GM23338 (cell line): ENCODE measurements around the gene TCEAL9. TPM values are rescaled to one million over a fixed set of nuclear protein-coding genes. Genes with fewer than 3 reads are reported as not detected.

ENCODE experiments used
- ATAC-seq: fragments of 200-7000 bp; cut with Tn5 transposase; 3 replicates; pipeline ENCODE4 v1.9.1; 2020
- DNase-seq: peaks from one replicate; pipeline ENCODE4 v3.0.0-alpha.2; 2015; ENCODE audit warnings: low spot score
- H2AFZ ChIP-seq: fragments of 200-600 bp; sonication (generic); 2 replicates; pipeline ENCODE4 v1.8.0; 2016; ENCODE audit warnings: antibody characterized with exemption, mild to moderate bottlenecking, moderate library complexity
- H3F3A ChIP-seq: fragments of 200-600 bp; sonication (generic); replicated peaks from 2 replicates; pipeline ENCODE4 v1.8.0; 2017; ENCODE audit warnings: antibody characterized with exemption, mixed run types, low read depth
- H3K27ac ChIP-seq: fragments of 200-600 bp; sonication (generic); 2 replicates; pipeline ENCODE4 v1.6.1; 2016; ENCODE audit warnings: low read depth
- H3K27me3 ChIP-seq: fragments of 200-600 bp; sonication (generic); 2 replicates; pipeline ENCODE4 v1.8.0; 2016; ENCODE audit warnings: mild to moderate bottlenecking, mixed run types, moderate library complexity; ENCODE audit not compliant: insufficient read depth
- H3K36me3 ChIP-seq: fragments of 200-600 bp; sonication (generic); 2 replicates; pipeline ENCODE4 v1.8.0; 2016; ENCODE audit warnings: mild to moderate bottlenecking; ENCODE audit not compliant: insufficient read depth
- H3K4me1 ChIP-seq: fragments of 200-600 bp; sonication (generic); 2 replicates; pipeline ENCODE4 v1.8.0; 2016; ENCODE audit warnings: mild to moderate bottlenecking, moderate library complexity; ENCODE audit not compliant: insufficient read depth
- H3K4me2 ChIP-seq: fragments of 200-600 bp; sonication (generic); 2 replicates; pipeline ENCODE4 v1.7.1; 2017; ENCODE audit warnings: mixed run types
- H3K4me3 ChIP-seq: fragments of 200-600 bp; sonication (generic); 2 replicates; pipeline ENCODE4 v1.6.1; 2016; ENCODE audit warnings: mixed run types
- H3K79me2 ChIP-seq: fragments of 200-600 bp; sonication (generic); replicated peaks from 2 replicates; pipeline ENCODE4 v1.8.0; 2017; ENCODE audit warnings: mild to moderate bottlenecking; ENCODE audit not compliant: insufficient read depth
- H3K9me2 ChIP-seq: fragments of 200-600 bp; sonication (generic); 2 replicates; pipeline ENCODE4 v1.8.0; 2017; ENCODE audit not compliant: insufficient read depth
- H4K20me1 ChIP-seq: fragments of 200-600 bp; sonication (generic); replicated peaks from 2 replicates; pipeline ENCODE4 v1.8.0; 2017; ENCODE audit warnings: mild to moderate bottlenecking; ENCODE audit not compliant: insufficient read depth
- H3K27ac Mint-ChIP-seq: 2 replicates; pipeline ENCODE4 v1.8.0; 2020; ENCODE audit warnings: inconsistent platforms, mild to moderate bottlenecking, moderate library complexity, mixed read lengths
- H3K27me3 Mint-ChIP-seq: 3 replicates; pipeline ENCODE4 v1.8.0; 2022; ENCODE audit warnings: low read depth, mild to moderate bottlenecking, moderate library complexity, mixed read lengths, inconsistent platforms; ENCODE audit not compliant: insufficient read depth, poor library complexity
- H3K36me3 Mint-ChIP-seq: 3 replicates; pipeline ENCODE4 v1.8.0; 2021; ENCODE audit warnings: low read depth, mild to moderate bottlenecking, inconsistent platforms, moderate library complexity, mixed read lengths
- H3K4me1 Mint-ChIP-seq: 3 replicates; pipeline ENCODE4 v1.8.0; 2020; ENCODE audit warnings: mild to moderate bottlenecking, inconsistent platforms, mixed read lengths
- H3K4me3 Mint-ChIP-seq: 3 replicates; pipeline ENCODE4 v1.8.0; 2021; ENCODE audit warnings: moderate library complexity, mild to moderate bottlenecking, inconsistent platforms, mixed read lengths
- H3K9me3 Mint-ChIP-seq: 3 replicates; pipeline ENCODE4 v1.8.0; 2020; ENCODE audit warnings: moderate library complexity, mild to moderate bottlenecking, inconsistent platforms, mixed read lengths
- CREB1 ChIP-seq: fragments of 250-450 bp; sonication (Bioruptor Pico); IDR thresholded peaks from 2 replicates; pipeline ENCODE4 v1.5.0; 2020; ENCODE audit warnings: low read depth, mild to moderate bottlenecking, moderate library complexity
- CTCF ChIP-seq, 2 experiments: fragments of 200-600 bp in 1 of 2; sonication (generic) in 1 of 2; conservative IDR thresholded peaks; 2 replicates each; pipeline versions ENCODE4 v1.5.1 to v1.6.1; 2016 to 2017; ENCODE audit warnings: antibody characterized with exemption in 2 of 2, low read depth in 2 of 2, mild to moderate bottlenecking in 2 of 2, moderate library complexity in 1 of 2
- EZH2 ChIP-seq: fragments of 200-600 bp; sonication (generic); IDR thresholded peaks from one replicate; pipeline ENCODE4 v1.8.0; 2017; ENCODE audit warnings: antibody characterized with exemption, mild to moderate bottlenecking, low read depth; ENCODE audit not compliant: unreplicated experiment
- EZH2phosphoT487 ChIP-seq: fragments of 200-600 bp; sonication (generic); IDR thresholded peaks from one replicate; pipeline ENCODE4 v1.8.1; 2018; ENCODE audit warnings: antibody characterized with exemption; ENCODE audit not compliant: unreplicated experiment
- JUNB ChIP-seq: IDR thresholded peaks from one replicate; pipeline ENCODE4 v1.6.1; 2016; ENCODE audit warnings: antibody characterized with exemption; ENCODE audit not compliant: unreplicated experiment
- STAT1 ChIP-seq: IDR thresholded peaks from one replicate; pipeline ENCODE4 v1.6.1; 2016; ENCODE audit warnings: antibody characterized with exemption; ENCODE audit not compliant: unreplicated experiment
- ZNF114 ChIP-seq: fragments of 250-450 bp; sonication (Bioruptor Pico); IDR thresholded peaks from 2 replicates; pipeline ENCODE4 v1.5.0; 2020; ENCODE audit warnings: mild to moderate bottlenecking, moderate library complexity
- ZNF331 ChIP-seq: fragments of 250-450 bp; sonication (Bioruptor Pico); IDR thresholded peaks from 2 replicates; pipeline ENCODE4 v1.5.0; 2020; ENCODE audit warnings: low read depth, mild to moderate bottlenecking, moderate library complexity
- polyA plus RNA-seq: library from polyadenylated mRNA; unstranded; fragments of >200 nt; fragmentation: Nextera tagmentation; extraction: Ambion mirVana; gene quantifications from 2 replicates; pipeline ENCODE4 v1.2.1, GENCODE V29; 2016
- total RNA-seq: library from RNA; depleted of rRNA; stranded (reverse); fragments of >200 nt; shearing (Covaris generic); gene quantifications from 2 replicates; pipeline ENCODE4 v1.2.3, GENCODE V29; 2014
- TF ChIP-seq, protein P1 (sequence below): fragments of 250-450 bp; sonication (Bioruptor Pico); IDR thresholded peaks from 2 replicates; pipeline ENCODE4 v1.5.0; 2020; ENCODE audit warnings: mild to moderate bottlenecking, moderate library complexity
- TF ChIP-seq, protein P2 (sequence below): IDR thresholded peaks from 2 replicates; pipeline ENCODE4 v1.6.1; 2016; ENCODE audit warnings: antibody characterized with exemption

Gene TCEAL9
- total and polyA plus RNA-seq, 2 experiments from 2014 or later = 37.1 to 184 TPM

DNA sequence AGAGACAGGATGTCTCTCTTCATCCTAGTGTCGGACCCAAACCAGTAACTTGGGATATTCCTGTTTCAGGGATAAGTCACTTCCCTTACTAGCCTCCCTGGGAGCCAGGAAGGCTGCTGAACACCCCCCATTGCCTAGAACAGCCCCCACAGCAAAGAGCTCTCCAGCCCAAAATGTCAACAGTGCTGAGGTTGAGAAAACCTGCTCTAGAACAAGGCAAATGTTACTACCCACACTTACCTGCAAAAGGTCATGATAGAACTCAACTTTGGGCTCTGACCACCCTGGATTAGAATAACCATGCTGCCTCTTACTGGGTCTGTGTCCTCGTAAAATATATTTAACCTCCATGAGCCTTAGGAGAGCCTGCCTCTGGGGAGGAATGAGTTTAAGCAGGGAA lies 40.4 kb downstream of the TCEAL9 start:
- Mint-ChIP-seq H3K9me3 (no peaks in the 10 kb centered on the region), H3K4me1 (no peaks in the 10 kb centered on the region), H3K36me3 (no peaks in the 10 kb centered on the region), H3K27me3 (peaks cover 3% of the 10 kb centered on the region), H3K27ac (no peak overlapping the region), H3K4me3 (no peak overlapping the region)
- Histone ChIP-seq H3K27me3 (0 out of 2 replicates have a peak, but pooled peaks cover 17% of the 10 kb centered on the region), H2AFZ (no peak overlapping the region), H3K9me2 (no peaks in the 10 kb centered on the region), H3K4me2 (no peak overlapping the region), H3F3A (no peaks in the 10 kb centered on the region), H3K36me3 (no peaks in the 10 kb centered on the region), H3K4me1 (no peaks in the 10 kb centered on the region), H3K27ac (no peak overlapping the region), H3K79me2 (no peaks in the 10 kb centered on the region), H4K20me1 (no peaks in the 10 kb centered on the region), H3K4me3 (no peak overlapping the region)
- ATAC-seq (no peak), DNase-seq (no peak)
- TF ChIP-seq ZNF331 (CRISPR knock-in tag) = no peak
- TF ChIP-seq CREB1 (CRISPR knock-in tag) = no peak
- no peak for TF ChIP-seq STAT1
- TF ChIP-seq ZNF114 = no peak
- TF ChIP-seq, protein P1, sequence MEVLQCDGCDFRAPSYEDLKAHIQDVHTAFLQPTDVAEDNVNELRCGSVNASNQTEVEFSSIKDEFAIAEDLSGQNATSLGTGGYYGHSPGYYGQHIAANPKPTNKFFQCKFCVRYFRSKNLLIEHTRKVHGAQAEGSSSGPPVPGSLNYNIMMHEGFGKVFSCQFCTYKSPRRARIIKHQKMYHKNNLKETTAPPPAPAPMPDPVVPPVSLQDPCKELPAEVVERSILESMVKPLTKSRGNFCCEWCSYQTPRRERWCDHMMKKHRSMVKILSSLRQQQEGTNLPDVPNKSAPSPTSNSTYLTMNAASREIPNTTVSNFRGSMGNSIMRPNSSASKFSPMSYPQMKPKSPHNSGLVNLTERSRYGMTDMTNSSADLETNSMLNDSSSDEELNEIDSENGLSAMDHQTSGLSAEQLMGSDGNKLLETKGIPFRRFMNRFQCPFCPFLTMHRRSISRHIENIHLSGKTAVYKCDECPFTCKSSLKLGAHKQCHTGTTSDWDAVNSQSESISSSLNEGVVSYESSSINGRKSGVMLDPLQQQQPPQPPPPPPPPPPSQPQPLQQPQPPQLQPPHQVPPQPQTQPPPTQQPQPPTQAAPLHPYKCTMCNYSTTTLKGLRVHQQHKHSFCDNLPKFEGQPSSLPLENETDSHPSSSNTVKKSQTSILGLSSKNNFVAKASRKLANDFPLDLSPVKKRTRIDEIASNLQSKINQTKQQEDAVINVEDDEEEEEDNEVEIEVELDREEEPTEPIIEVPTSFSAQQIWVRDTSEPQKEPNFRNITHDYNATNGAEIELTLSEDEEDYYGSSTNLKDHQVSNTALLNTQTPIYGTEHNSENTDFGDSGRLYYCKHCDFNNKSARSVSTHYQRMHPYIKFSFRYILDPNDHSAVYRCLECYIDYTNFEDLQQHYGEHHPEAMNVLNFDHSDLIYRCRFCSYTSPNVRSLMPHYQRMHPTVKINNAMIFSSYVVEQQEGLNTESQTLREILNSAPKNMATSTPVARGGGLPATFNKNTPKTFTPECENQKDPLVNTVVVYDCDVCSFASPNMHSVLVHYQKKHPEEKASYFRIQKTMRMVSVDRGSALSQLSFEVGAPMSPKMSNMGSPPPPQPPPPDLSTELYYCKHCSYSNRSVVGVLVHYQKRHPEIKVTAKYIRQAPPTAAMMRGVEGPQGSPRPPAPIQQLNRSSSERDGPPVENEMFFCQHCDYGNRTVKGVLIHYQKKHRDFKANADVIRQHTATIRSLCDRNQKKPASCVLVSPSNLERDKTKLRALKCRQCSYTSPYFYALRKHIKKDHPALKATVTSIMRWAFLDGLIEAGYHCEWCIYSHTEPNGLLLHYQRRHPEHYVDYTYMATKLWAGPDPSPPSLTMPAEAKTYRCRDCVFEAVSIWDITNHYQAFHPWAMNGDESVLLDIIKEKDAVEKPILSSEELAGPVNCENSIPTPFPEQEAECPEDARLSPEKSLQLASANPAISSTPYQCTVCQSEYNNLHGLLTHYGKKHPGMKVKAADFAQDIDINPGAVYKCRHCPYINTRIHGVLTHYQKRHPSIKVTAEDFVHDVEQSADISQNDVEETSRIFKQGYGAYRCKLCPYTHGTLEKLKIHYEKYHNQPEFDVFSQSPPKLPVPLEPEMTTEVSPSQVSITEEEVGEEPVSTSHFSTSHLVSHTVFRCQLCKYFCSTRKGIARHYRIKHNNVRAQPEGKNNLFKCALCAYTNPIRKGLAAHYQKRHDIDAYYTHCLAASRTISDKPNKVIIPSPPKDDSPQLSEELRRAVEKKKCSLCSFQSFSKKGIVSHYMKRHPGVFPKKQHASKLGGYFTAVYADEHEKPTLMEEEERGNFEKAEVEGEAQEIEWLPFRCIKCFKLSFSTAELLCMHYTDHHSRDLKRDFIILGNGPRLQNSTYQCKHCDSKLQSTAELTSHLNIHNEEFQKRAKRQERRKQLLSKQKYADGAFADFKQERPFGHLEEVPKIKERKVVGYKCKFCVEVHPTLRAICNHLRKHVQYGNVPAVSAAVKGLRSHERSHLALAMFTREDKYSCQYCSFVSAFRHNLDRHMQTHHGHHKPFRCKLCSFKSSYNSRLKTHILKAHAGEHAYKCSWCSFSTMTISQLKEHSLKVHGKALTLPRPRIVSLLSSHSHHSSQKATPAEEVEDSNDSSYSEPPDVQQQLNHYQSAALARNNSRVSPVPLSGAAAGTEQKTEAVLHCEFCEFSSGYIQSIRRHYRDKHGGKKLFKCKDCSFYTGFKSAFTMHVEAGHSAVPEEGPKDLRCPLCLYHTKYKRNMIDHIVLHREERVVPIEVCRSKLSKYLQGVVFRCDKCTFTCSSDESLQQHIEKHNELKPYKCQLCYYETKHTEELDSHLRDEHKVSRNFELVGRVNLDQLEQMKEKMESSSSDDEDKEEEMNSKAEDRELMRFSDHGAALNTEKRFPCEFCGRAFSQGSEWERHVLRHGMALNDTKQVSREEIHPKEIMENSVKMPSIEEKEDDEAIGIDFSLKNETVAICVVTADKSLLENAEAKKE (CRISPR knock-in tag) = no peak
- TF ChIP-seq EZH2phosphoT487 = no peak
- TF ChIP-seq EZH2 = no peak
- no peak for TF ChIP-seq CTCF (conservative IDR thresholded peaks at IDR 0.05; ENCODE audit: low read depth in 2 of 2)
- TF ChIP-seq JUNB = no peak
- TF ChIP-seq, protein P2, sequence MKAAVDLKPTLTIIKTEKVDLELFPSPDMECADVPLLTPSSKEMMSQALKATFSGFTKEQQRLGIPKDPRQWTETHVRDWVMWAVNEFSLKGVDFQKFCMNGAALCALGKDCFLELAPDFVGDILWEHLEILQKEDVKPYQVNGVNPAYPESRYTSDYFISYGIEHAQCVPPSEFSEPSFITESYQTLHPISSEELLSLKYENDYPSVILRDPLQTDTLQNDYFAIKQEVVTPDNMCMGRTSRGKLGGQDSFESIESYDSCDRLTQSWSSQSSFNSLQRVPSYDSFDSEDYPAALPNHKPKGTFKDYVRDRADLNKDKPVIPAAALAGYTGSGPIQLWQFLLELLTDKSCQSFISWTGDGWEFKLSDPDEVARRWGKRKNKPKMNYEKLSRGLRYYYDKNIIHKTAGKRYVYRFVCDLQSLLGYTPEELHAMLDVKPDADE = no peak
